Right lobe of liver (tissue), 4 donors: ENCODE results near the gene EMX2.

Source experiments
- POLR2A ChIP-seq: fragments of 450-650 bp; IDR thresholded peaks from one replicate; pipeline ENCODE4 v1.6.1; 2017; ENCODE audit warnings: antibody characterized with exemption, mild to moderate bottlenecking
- TF ChIP-seq, protein P1 (sequence below), 4 donors: fragments of 200-600 bp in 3 of 4; fragments of 450-650 bp in 1 of 4; IDR thresholded peaks; one replicate each; pipeline versions ENCODE4 v1.5.1 to v1.8.0; 2016 to 2022; ENCODE audit warnings: antibody characterized with exemption in 4 of 4, mild to moderate bottlenecking in 2 of 4
- donor health status: DM: no; HTN: no; CAD: no.
- donor health status: DM: no; HTN: no; CAD: no.
- donor health status: DM: no; HTN: yes; CAD: no.

GRCh38 chr10:117543225-117544003 is 868 bp downstream of the EMX2 start:
- TF ChIP-seq, protein P1, sequence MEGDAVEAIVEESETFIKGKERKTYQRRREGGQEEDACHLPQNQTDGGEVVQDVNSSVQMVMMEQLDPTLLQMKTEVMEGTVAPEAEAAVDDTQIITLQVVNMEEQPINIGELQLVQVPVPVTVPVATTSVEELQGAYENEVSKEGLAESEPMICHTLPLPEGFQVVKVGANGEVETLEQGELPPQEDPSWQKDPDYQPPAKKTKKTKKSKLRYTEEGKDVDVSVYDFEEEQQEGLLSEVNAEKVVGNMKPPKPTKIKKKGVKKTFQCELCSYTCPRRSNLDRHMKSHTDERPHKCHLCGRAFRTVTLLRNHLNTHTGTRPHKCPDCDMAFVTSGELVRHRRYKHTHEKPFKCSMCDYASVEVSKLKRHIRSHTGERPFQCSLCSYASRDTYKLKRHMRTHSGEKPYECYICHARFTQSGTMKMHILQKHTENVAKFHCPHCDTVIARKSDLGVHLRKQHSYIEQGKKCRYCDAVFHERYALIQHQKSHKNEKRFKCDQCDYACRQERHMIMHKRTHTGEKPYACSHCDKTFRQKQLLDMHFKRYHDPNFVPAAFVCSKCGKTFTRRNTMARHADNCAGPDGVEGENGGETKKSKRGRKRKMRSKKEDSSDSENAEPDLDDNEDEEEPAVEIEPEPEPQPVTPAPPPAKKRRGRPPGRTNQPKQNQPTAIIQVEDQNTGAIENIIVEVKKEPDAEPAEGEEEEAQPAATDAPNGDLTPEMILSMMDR (IDR thresholded peaks at IDR 0.05), result no peak
- TF ChIP-seq POLR2A, result no peak
